IMR-90 (cell line): ENCODE measurements around the gene TRIM62. TPM values are rescaled to one million over a fixed set of nuclear protein-coding genes. Genes with fewer than 3 reads are reported as not detected.

Experiments
- ATAC-seq: fragments of 200-7000 bp; cut with Tn5 transposase; 2 replicates; pipeline ENCODE4 v1.9.1; 2020; ENCODE audit warnings: low read depth, mild to moderate bottlenecking, moderate library complexity
- BruUV-seq: library from RNA; stranded (reverse); fragments of 400-500 nt; replicated peaks from 2 replicates; lab custom pipeline; 2021; lab: Mats Ljungman, UMichigan
- CTCF ChIA-PET: fragments of 300-600 bp; formaldehyde crosslinking; extraction: SDS; loops from one replicate; lab custom pipeline; 2021; ENCODE audit warnings: antibody characterized with exemption; lab: Yijun Ruan, JAX
- POLR2A ChIA-PET: fragments of 300-600 bp; sonication (Branson Sonifier 250); formaldehyde crosslinking; loops from one replicate; lab custom pipeline; 2022; ENCODE audit warnings: antibody characterized with exemption; ENCODE audit not compliant: unreplicated experiment; lab: Charles Lee
- DNase-seq: peaks from one replicate; pipeline ENCODE4 v3.0.0; 2013
- H2AFZ ChIP-seq: replicated peaks from 2 replicates; pipeline ENCODE3; 2013; ENCODE audit warnings: low read length, mild to moderate bottlenecking; ENCODE audit not compliant: poor library complexity
- H2AK5ac ChIP-seq: 2 replicates; pipeline ENCODE4 v1.6.1; 2013; ENCODE audit warnings: low read depth, low read length, inconsistent platforms
- H2AK9ac ChIP-seq: replicated peaks from 2 replicates; pipeline ENCODE3; 2013; ENCODE audit warnings: mild to moderate bottlenecking, low read depth, low read length, moderate library complexity; ENCODE audit not compliant: poor library complexity
- H2BK120ac ChIP-seq: 2 replicates; pipeline ENCODE4 v1.6.1; 2013; ENCODE audit warnings: low read depth, low read length, inconsistent platforms
- H2BK15ac ChIP-seq: 3 replicates; pipeline ENCODE4 v1.6.1; 2013; ENCODE audit warnings: low read depth, low read length, inconsistent platforms
- H2BK20ac ChIP-seq: 2 replicates; pipeline ENCODE4 v1.6.1; 2013; ENCODE audit warnings: low read depth, mild to moderate bottlenecking, inconsistent platforms, low read length, moderate library complexity
- H2BK5ac ChIP-seq: 2 replicates; pipeline ENCODE4 v1.6.1; 2013; ENCODE audit warnings: mild to moderate bottlenecking, low read depth, low read length, inconsistent platforms; ENCODE audit not compliant: poor library complexity, severe bottlenecking
- H3K14ac ChIP-seq: replicated peaks from 2 replicates; pipeline ENCODE4 v1.6.1; 2013; ENCODE audit warnings: low read depth, low read length, inconsistent platforms
- H3K18ac ChIP-seq: 2 replicates; pipeline ENCODE4 v1.6.1; 2013; ENCODE audit warnings: low read depth, low read length, control low read depth
- H3K23ac ChIP-seq: 2 replicates; pipeline ENCODE4 v1.6.1; 2013; ENCODE audit warnings: low read depth, low read length, inconsistent platforms
- H3K27ac ChIP-seq: 2 replicates; pipeline ENCODE4 v1.5.1; 2013; ENCODE audit warnings: mild to moderate bottlenecking, control low read depth, low read length; ENCODE audit not compliant: insufficient read depth
- H3K27me3 ChIP-seq: 2 replicates; pipeline ENCODE4 v1.6.1; 2013; ENCODE audit warnings: low read length; ENCODE audit not compliant: control insufficient read depth, insufficient read depth
- H3K36me3 ChIP-seq: 2 replicates; pipeline ENCODE4 v1.6.1; 2013; ENCODE audit warnings: low read length, mixed read lengths; ENCODE audit not compliant: control insufficient read depth, insufficient read depth
- H3K4ac ChIP-seq: 2 replicates; pipeline ENCODE4 v1.6.1; 2013; ENCODE audit warnings: low read depth, low read length, inconsistent platforms
- H3K4me1 ChIP-seq: 2 replicates; pipeline ENCODE4 v1.6.1; 2013; ENCODE audit warnings: low read length, mixed read lengths; ENCODE audit not compliant: control insufficient read depth, insufficient read depth
- H3K4me2 ChIP-seq: 2 replicates; pipeline ENCODE4 v1.6.1; 2013; ENCODE audit warnings: low read depth, mild to moderate bottlenecking, control low read depth, low read length, moderate library complexity
- H3K4me3 ChIP-seq: 2 replicates; pipeline ENCODE4 v1.5.1; 2013; ENCODE audit warnings: low read depth, mild to moderate bottlenecking, control low read depth, low read length, moderate library complexity; ENCODE audit not compliant: insufficient read depth
- H3K56ac ChIP-seq: 2 replicates; pipeline ENCODE4 v1.6.1; 2013; ENCODE audit warnings: low read length, inconsistent platforms; ENCODE audit not compliant: insufficient read depth; ENCODE audit errors: extremely low read depth
- H3K79me1 ChIP-seq, 2 experiments: 2 replicates each; pipeline ENCODE4 v1.6.1; 2013; ENCODE audit warnings: low read length in 2 of 2, inconsistent platforms in 1 of 2, low read depth in 1 of 2
- H3K9ac ChIP-seq: 2 replicates; pipeline ENCODE4 v1.6.1; 2013; ENCODE audit warnings: low read depth, low read length, control low read depth
- H3K9me1 ChIP-seq: 2 replicates; pipeline ENCODE4 v1.6.1; 2013; ENCODE audit warnings: low read length, inconsistent platforms; ENCODE audit not compliant: insufficient read depth
- H3K9me3 ChIP-seq: 2 replicates; pipeline ENCODE4 v1.6.1; 2013; ENCODE audit warnings: low read length; ENCODE audit not compliant: control insufficient read depth, insufficient read depth
- H4K20me1 ChIP-seq: 2 replicates; pipeline ENCODE4 v1.6.1; 2013; ENCODE audit warnings: low read length, inconsistent platforms; ENCODE audit not compliant: insufficient read depth
- H4K5ac ChIP-seq: 2 replicates; pipeline ENCODE4 v1.6.1; 2013; ENCODE audit warnings: mild to moderate bottlenecking, low read depth, low read length, control low read depth
- H4K8ac ChIP-seq, 2 experiments: 2 replicates each; pipeline ENCODE4 v1.6.1; 2013; ENCODE audit warnings: low read depth in 2 of 2, low read length in 2 of 2, control low read depth in 1 of 2, inconsistent platforms in 1 of 2
- H4K91ac ChIP-seq: 2 replicates; pipeline ENCODE4 v1.6.1; 2013; ENCODE audit warnings: low read depth, low read length, inconsistent platforms; ENCODE audit not compliant: insufficient read depth
- BHLHE40 ChIP-seq: fragments of 150-350 bp; IDR thresholded peaks from 2 replicates; pipeline ENCODE4 v1.6.1; 2016; ENCODE audit warnings: mild to moderate bottlenecking, low read depth, low read length
- CEBPB ChIP-seq: IDR thresholded peaks from 2 replicates; pipeline ENCODE4 v1.6.1; 2012; ENCODE audit warnings: low read depth, low read length, improper control_type of control experiment
- MAFK ChIP-seq: IDR thresholded peaks from 2 replicates; pipeline ENCODE4 v1.6.1; 2012; ENCODE audit warnings: low read depth, low read length, improper control_type of control experiment
- MAZ ChIP-seq: IDR thresholded peaks from 2 replicates; pipeline ENCODE4 v1.6.1; 2012; ENCODE audit warnings: low read depth, mild to moderate bottlenecking, low read length, improper control_type of control experiment, moderate library complexity, borderline replicate concordance
- POLR2A ChIP-seq: IDR thresholded peaks from 2 replicates; pipeline ENCODE4 v1.6.1; 2012; ENCODE audit warnings: mild to moderate bottlenecking, low read depth, low read length
- RCOR1 ChIP-seq: IDR thresholded peaks from 2 replicates; pipeline ENCODE4 v1.6.1; 2012; ENCODE audit warnings: mild to moderate bottlenecking, low read length, improper control_type of control experiment; ENCODE audit not compliant: insufficient replicate concordance
- SMC3 ChIP-seq: fragments of 150-350 bp; IDR thresholded peaks from 2 replicates; pipeline ENCODE4 v1.6.1; 2016; ENCODE audit warnings: low read depth, mild to moderate bottlenecking, antibody characterized with exemption, low read length, moderate library complexity
- WGBS, 2 experiments: methylation state at CpG; one replicate each; pipeline versions ENCODE4 v1.1.5 to v1.1.7; 2013; ENCODE audit warnings: missing lambda C conversion rate in 2 of 2; ENCODE audit not compliant: insufficient read length in 1 of 2; ENCODE audit errors: extremely low coverage in 2 of 2; 5-methylcytosine and 5-hydroxymethylcytosine counted together
- dilution Hi-C: fragments of 300-500 bp; cut with HindIII; formaldehyde crosslinking; loops from one replicate; pipeline ENCODE4 v1.14.3; 2018; ENCODE audit warnings: low sequenced_read_pairs; ENCODE audit not compliant: unreplicated experiment
- in situ Hi-C: fragments of 300-500 bp; cut with MboI; formaldehyde crosslinking; loops from 3 replicates; pipeline ENCODE4 v1.14.3; 2019; ENCODE audit warnings: low sequenced_read_pairs, inconsistent platforms, mixed read lengths
- intact Hi-C: fragments of 100-400 bp; cut with micrococcal nuclease; formaldehyde crosslinking; loops from 2 replicates; pipeline ENCODE4 v1.10.0; 2022
- polyA plus RNA-seq, 3 experiments: library from polyadenylated mRNA; depleted of rRNA; stranded (reverse); fragments of >200 nt; gene quantifications; 2 replicates each; pipeline ENCODE4 v1.2.3, GENCODE V29; 2012; ENCODE audit warnings: low replicate concordance in 1 of 3
- total RNA-seq: library from RNA; depleted of rRNA; stranded (reverse); fragments of >200 nt; gene quantifications from 2 replicates; pipeline ENCODE4 v1.2.3, GENCODE V29; 2012
- TF ChIP-seq, protein P1 (sequence below): fragments of 150-350 bp; IDR thresholded peaks from 2 replicates; pipeline ENCODE4 v1.6.1; 2016; ENCODE audit warnings: low read depth, mild to moderate bottlenecking, low read length, moderate library complexity, borderline replicate concordance
- TF ChIP-seq, protein P2 (sequence below): conservative IDR thresholded peaks from 2 replicates; pipeline ENCODE4 v1.5.1; 2012; ENCODE audit warnings: mild to moderate bottlenecking, low read depth, low read length, improper control_type of control experiment
- TF ChIP-seq, protein P3 (sequence below): fragments of 150-350 bp; IDR thresholded peaks from 2 replicates; pipeline ENCODE4 v1.6.1; 2017; ENCODE audit warnings: mild to moderate bottlenecking, antibody characterized with exemption, low read length, low read depth

The TRIM62 gene
- total and polyA plus RNA-seq, 2 of the 4 experiments (the other 2 are of a cell fraction) = 3.0 to 11.1 TPM

DNA sequence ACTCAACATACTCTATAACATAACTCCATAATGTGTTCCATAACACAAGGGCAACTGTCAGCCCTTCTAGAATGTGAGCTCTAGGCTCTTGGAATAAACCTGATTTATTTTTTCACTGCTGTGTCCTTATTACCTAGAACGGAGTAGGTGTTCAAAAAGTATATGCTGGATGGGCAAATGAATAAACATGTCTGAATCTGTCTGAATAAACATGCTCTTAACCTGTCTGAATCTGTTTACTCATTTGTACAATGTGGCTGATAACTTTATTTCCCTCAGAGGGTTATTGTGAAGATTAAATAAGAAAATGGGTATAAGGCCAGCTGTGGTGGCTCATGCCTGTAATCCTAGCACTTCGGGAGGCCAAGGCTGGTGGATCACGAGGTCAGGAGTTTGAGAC is 58.6 kb downstream of the TRIM62 start:
- Histone ChIP-seq H3K9ac (no peak overlapping the region), H3K79me1 (peaks cover 19 to 22% of the 10 kb centered on the region in 2 experiments), H4K91ac (no peak overlapping the region), H4K5ac (no peak overlapping the region), H2AK9ac (no peak overlapping the region), H2BK20ac (no peak overlapping the region), H2BK120ac (no peak overlapping the region), H4K8ac (no peak overlapping the region), H3K56ac (no peak overlapping the region), H3K27ac (no peak overlapping the region), H3K18ac (no peak overlapping the region), H3K27me3 (no peaks in the 10 kb centered on the region), H3K14ac (no peak overlapping the region), H2AFZ (no peak overlapping the region), H2BK15ac (no peak overlapping the region), H2AK5ac (no peak overlapping the region), H3K4me3 (no peak overlapping the region), H3K36me3 (no peaks in the 10 kb centered on the region), H3K4me1 (peaks cover 5% of the 10 kb centered on the region; the same call in 1 of the 2 replicates), H3K4me2 (no peak overlapping the region), H3K9me1 (no peaks in the 10 kb centered on the region), H3K4ac (no peak overlapping the region), H3K9me3 (no peaks in the 10 kb centered on the region), H3K23ac (no peak overlapping the region), H2BK5ac (no peak overlapping the region), H4K20me1 (no peaks in the 10 kb centered on the region)
- DNase-seq (no peak), ATAC-seq (no peak)
- ChIA-PET CTCF (interaction anchor here (1.2 kb wide), 1 partner anchor 8 kb away, joined by 3 read pairs; no protein-coding TSS in a partner anchor), POLR2A (no interaction called here)
- in situ Hi-C loops = no loop called here
- WGBS, 2 experiments = no CpG with 5 or more reads among the region's 3 CpGs
- TF ChIP-seq POLR2A (no peak), BHLHE40 (no peak), CEBPB (no peak), SMC3 (no peak), MAZ (no peak), MAFK (no peak), RCOR1 (no peak)
- TF ChIP-seq, protein P1, sequence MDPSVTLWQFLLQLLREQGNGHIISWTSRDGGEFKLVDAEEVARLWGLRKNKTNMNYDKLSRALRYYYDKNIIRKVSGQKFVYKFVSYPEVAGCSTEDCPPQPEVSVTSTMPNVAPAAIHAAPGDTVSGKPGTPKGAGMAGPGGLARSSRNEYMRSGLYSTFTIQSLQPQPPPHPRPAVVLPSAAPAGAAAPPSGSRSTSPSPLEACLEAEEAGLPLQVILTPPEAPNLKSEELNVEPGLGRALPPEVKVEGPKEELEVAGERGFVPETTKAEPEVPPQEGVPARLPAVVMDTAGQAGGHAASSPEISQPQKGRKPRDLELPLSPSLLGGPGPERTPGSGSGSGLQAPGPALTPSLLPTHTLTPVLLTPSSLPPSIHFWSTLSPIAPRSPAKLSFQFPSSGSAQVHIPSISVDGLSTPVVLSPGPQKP = no peak
- TF ChIP-seq, protein P2, sequence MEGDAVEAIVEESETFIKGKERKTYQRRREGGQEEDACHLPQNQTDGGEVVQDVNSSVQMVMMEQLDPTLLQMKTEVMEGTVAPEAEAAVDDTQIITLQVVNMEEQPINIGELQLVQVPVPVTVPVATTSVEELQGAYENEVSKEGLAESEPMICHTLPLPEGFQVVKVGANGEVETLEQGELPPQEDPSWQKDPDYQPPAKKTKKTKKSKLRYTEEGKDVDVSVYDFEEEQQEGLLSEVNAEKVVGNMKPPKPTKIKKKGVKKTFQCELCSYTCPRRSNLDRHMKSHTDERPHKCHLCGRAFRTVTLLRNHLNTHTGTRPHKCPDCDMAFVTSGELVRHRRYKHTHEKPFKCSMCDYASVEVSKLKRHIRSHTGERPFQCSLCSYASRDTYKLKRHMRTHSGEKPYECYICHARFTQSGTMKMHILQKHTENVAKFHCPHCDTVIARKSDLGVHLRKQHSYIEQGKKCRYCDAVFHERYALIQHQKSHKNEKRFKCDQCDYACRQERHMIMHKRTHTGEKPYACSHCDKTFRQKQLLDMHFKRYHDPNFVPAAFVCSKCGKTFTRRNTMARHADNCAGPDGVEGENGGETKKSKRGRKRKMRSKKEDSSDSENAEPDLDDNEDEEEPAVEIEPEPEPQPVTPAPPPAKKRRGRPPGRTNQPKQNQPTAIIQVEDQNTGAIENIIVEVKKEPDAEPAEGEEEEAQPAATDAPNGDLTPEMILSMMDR = no peak
- TF ChIP-seq, protein P3, sequence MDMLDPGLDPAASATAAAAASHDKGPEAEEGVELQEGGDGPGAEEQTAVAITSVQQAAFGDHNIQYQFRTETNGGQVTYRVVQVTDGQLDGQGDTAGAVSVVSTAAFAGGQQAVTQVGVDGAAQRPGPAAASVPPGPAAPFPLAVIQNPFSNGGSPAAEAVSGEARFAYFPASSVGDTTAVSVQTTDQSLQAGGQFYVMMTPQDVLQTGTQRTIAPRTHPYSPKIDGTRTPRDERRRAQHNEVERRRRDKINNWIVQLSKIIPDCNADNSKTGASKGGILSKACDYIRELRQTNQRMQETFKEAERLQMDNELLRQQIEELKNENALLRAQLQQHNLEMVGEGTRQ = no peak
- no TSS peak for BruUV-seq
- intact Hi-C loops = no loop called here
- dilution Hi-C loops = no loop called here
